DND-41 (cell line): ENCODE data around the gene MBTD1.

ENCODE experiments used
- ATAC-seq: fragments of 200-7000 bp; cut with Tn5 transposase; 3 replicates; pipeline ENCODE4 v1.9.1; 2021; ENCODE audit warnings: low read depth; ENCODE audit not compliant: insufficient read depth
- DNase-seq: peaks from one replicate; pipeline ENCODE4 v3.0.0-alpha.2; 2020
- H2AFZ ChIP-seq: 2 replicates; pipeline ENCODE4 v1.6.0; 2012; ENCODE audit warnings: low read depth, low read length
- H3K27ac ChIP-seq: 2 replicates; pipeline ENCODE4 v1.5.1; 2012; ENCODE audit warnings: low read length, inconsistent platforms
- H3K27me3 ChIP-seq: fragments of 200-600 bp; sonication (generic); 2 replicates; pipeline ENCODE4 v1.6.0; 2012; ENCODE audit warnings: low read length, mild to moderate bottlenecking, inconsistent platforms; ENCODE audit not compliant: insufficient read depth, poor library complexity
- H3K36me3 ChIP-seq: 2 replicates; pipeline ENCODE4 v1.5.1; 2012; ENCODE audit warnings: low read length, inconsistent platforms; ENCODE audit not compliant: insufficient read depth
- H3K4me1 ChIP-seq: 2 replicates; pipeline ENCODE4 v1.5.1; 2012; ENCODE audit warnings: mild to moderate bottlenecking, low read length; ENCODE audit not compliant: insufficient read depth
- H3K4me2 ChIP-seq: 2 replicates; pipeline ENCODE4 v1.6.0; 2012; ENCODE audit warnings: mild to moderate bottlenecking, moderate library complexity, low read length, inconsistent platforms; ENCODE audit not compliant: insufficient read depth
- H3K4me3 ChIP-seq, 2 experiments: fragments of 200-600 bp in 1 of 2; shearing (Covaris generic) in 1 of 2; 2 replicates each; pipeline ENCODE4 v1.5.1; 2012 to 2016; ENCODE audit warnings: inconsistent platforms in 2 of 2, low read length in 2 of 2, mild to moderate bottlenecking in 2 of 2, low read depth in 1 of 2, moderate library complexity in 1 of 2
- H3K79me2 ChIP-seq: 2 replicates; pipeline ENCODE4 v1.6.0; 2012; ENCODE audit warnings: low read length, inconsistent platforms; ENCODE audit not compliant: insufficient read depth
- H3K9ac ChIP-seq: 2 replicates; pipeline ENCODE4 v1.6.0; 2012; ENCODE audit warnings: low read depth, mild to moderate bottlenecking, inconsistent platforms, low read length, moderate library complexity
- H3K9me3 ChIP-seq: 2 replicates; pipeline ENCODE4 v1.5.1; 2012; ENCODE audit warnings: low read length, moderate library complexity, mild to moderate bottlenecking, inconsistent platforms; ENCODE audit not compliant: insufficient read depth, severe bottlenecking
- H4K20me1 ChIP-seq: 2 replicates; pipeline ENCODE4 v1.6.0; 2012; ENCODE audit warnings: low read length; ENCODE audit not compliant: insufficient read depth
- CTCF ChIP-seq: IDR thresholded peaks from 2 replicates; pipeline ENCODE4 v1.5.1; 2012; ENCODE audit warnings: borderline replicate concordance, low read length, moderate library complexity, mild to moderate bottlenecking; ENCODE audit not compliant: poor library complexity, severe bottlenecking; ENCODE audit errors: extremely low read depth
- EZH2 ChIP-seq: IDR thresholded peaks from 3 replicates; pipeline ENCODE4 v1.6.1; 2012; ENCODE audit warnings: borderline replicate concordance, low read depth, mild to moderate bottlenecking, moderate library complexity, low read length, inconsistent platforms; ENCODE audit not compliant: severe bottlenecking

The MBTD1 gene

GRCh38 chr17:51149163-51149562 is 110.7 kb downstream of the MBTD1 start:
- DNase-seq, result no peak
- Histone ChIP-seq H3K4me2 (no peak overlapping the region), H2AFZ (no peak overlapping the region), H4K20me1 (no peaks in the 10 kb centered on the region), H3K9me3 (no peaks in the 10 kb centered on the region), H3K27me3 (no peaks in the 10 kb centered on the region), H3K27ac (no peak overlapping the region), H3K4me3 (no peak overlapping the region), H3K79me2 (peaks cover 8% of the 10 kb centered on the region), H3K4me1 (peaks cover 10% of the 10 kb centered on the region), H3K9ac (no peak overlapping the region), H3K36me3 (no peaks in the 10 kb centered on the region)
- TF ChIP-seq EZH2, result no peak
- TF ChIP-seq CTCF, result no peak
- no peak for ATAC-seq

- no peaks in the 10 kb centered on the region for H3K9me3 ChIP-seq
- ATAC-seq, result no peak
- H3K4me2 ChIP-seq, result no peak overlapping the region
- no peak overlapping the region for H3K4me3 ChIP-seq
- H3K4me1 ChIP-seq, result peaks cover 5% of the 10 kb centered on the region
- no peak for TF ChIP-seq CTCF
- TF ChIP-seq EZH2, result no peak
- no peaks in the 10 kb centered on the region for H3K27me3 ChIP-seq
- H3K9ac ChIP-seq, result no peak overlapping the region
- no peak overlapping the region for H2AFZ ChIP-seq
- H3K27ac ChIP-seq, result no peak overlapping the region
- no peaks in the 10 kb centered on the region for H3K79me2 ChIP-seq
- no peaks in the 10 kb centered on the region for H4K20me1 ChIP-seq
- DNase-seq, result no peak
- no peaks in the 10 kb centered on the region for H3K36me3 ChIP-seq
These were observed 112.2 kb downstream of the MBTD1 start for GRCh38 chr17:51147650-51148049.

- Histone ChIP-seq H3K79me2 (no peaks in the 10 kb centered on the region), H3K4me1 (no peaks in the 10 kb centered on the region), H3K27me3 (no peaks in the 10 kb centered on the region), H3K9me3 (no peaks in the 10 kb centered on the region), H3K4me2 (no peak overlapping the region), H3K4me3 (no peak overlapping the region), H3K9ac (no peak overlapping the region), H4K20me1 (no peaks in the 10 kb centered on the region), H2AFZ (no peak overlapping the region), H3K27ac (no peak overlapping the region), H3K36me3 (no peaks in the 10 kb centered on the region)
- DNase-seq, result no peak
- ATAC-seq, result no peak
- TF ChIP-seq EZH2 (no peak), CTCF (no peak)
These were observed 115.4 kb downstream of the MBTD1 start for GRCh38 chr17:51144266-51145022.
